HEK293 (cell line): ENCODE results near the gene TAF1D.

Experiments used
- HOXD13 ChIP-seq: sonication (generic); formaldehyde crosslinking; IDR thresholded peaks from 2 replicates; pipeline ENCODE4 v1.8.0; 2022; ENCODE audit warnings: missing genetic modification reagents, borderline replicate concordance
- KLF9 ChIP-seq: fragments of 450-650 bp; formaldehyde crosslinking; IDR thresholded peaks from 2 replicates; pipeline ENCODE4 v1.5.1; 2016; ENCODE audit warnings: missing biosample characterization, missing genetic modification characterization, low read depth
- MYNN ChIP-seq: fragments of 450-650 bp; formaldehyde crosslinking; IDR thresholded peaks from 2 replicates; pipeline ENCODE4 v1.5.1; 2016; ENCODE audit warnings: missing biosample characterization, missing genetic modification characterization, borderline replicate concordance
- OSR2 ChIP-seq: fragments of 450-650 bp; formaldehyde crosslinking; IDR thresholded peaks from 2 replicates; pipeline ENCODE4 v1.5.1; 2016; ENCODE audit warnings: missing biosample characterization, missing genetic modification characterization
- SP3 ChIP-seq: fragments of 450-650 bp; formaldehyde crosslinking; IDR thresholded peaks from 2 replicates; pipeline ENCODE4 v1.5.1; 2016; ENCODE audit warnings: missing biosample characterization, missing genetic modification characterization
- TRIM28 ChIP-seq: IDR thresholded peaks from 2 replicates; pipeline ENCODE4 v1.6.1; 2011; ENCODE audit warnings: low read length, control low read depth, borderline replicate concordance
- ZBTB48 ChIP-seq: fragments of 450-650 bp; formaldehyde crosslinking; IDR thresholded peaks from 2 replicates; pipeline ENCODE4 v1.5.1; 2016; ENCODE audit warnings: missing biosample characterization, missing genetic modification characterization
- ZNF174 ChIP-seq: fragments of 450-650 bp; formaldehyde crosslinking; IDR thresholded peaks from 2 replicates; pipeline ENCODE4 v1.5.0; 2017; ENCODE audit warnings: missing biosample characterization, mild to moderate bottlenecking, missing genetic modification characterization
- ZNF175 ChIP-seq: fragments of 450-650 bp; formaldehyde crosslinking; IDR thresholded peaks from 2 replicates; pipeline ENCODE4 v1.5.1; 2016; ENCODE audit warnings: missing biosample characterization, missing genetic modification characterization
- ZNF324 ChIP-seq: fragments of 450-650 bp; formaldehyde crosslinking; IDR thresholded peaks from 2 replicates; pipeline ENCODE4 v1.5.1; 2016; ENCODE audit warnings: missing biosample characterization, missing genetic modification characterization
- ZNF501 ChIP-seq: fragments of 450-650 bp; formaldehyde crosslinking; IDR thresholded peaks from 2 replicates; pipeline ENCODE4 v1.5.1; 2016; ENCODE audit warnings: missing biosample characterization, missing genetic modification characterization
- ZNF544 ChIP-seq: fragments of 450-650 bp; formaldehyde crosslinking; IDR thresholded peaks from 2 replicates; pipeline ENCODE4 v1.5.0; 2017; ENCODE audit warnings: missing biosample characterization, missing genetic modification characterization
- ZNF555 ChIP-seq: fragments of 450-650 bp; formaldehyde crosslinking; conservative IDR thresholded peaks from 2 replicates; pipeline ENCODE4 v1.5.1; 2017; ENCODE audit warnings: missing biosample characterization, mild to moderate bottlenecking, missing genetic modification characterization, inconsistent platforms
- ZNF560 ChIP-seq: fragments of 450-650 bp; formaldehyde crosslinking; IDR thresholded peaks from 2 replicates; pipeline ENCODE4 v1.5.1; 2017; ENCODE audit warnings: missing biosample characterization, missing genetic modification characterization, borderline replicate concordance
- ZNF571 ChIP-seq: fragments of 450-650 bp; formaldehyde crosslinking; IDR thresholded peaks from 2 replicates; pipeline ENCODE4 v1.5.0; 2017; ENCODE audit warnings: missing biosample characterization, missing genetic modification characterization
- ZNF654 ChIP-seq: fragments of 450-650 bp; formaldehyde crosslinking; IDR thresholded peaks from 2 replicates; pipeline ENCODE4 v1.5.1; 2016; ENCODE audit warnings: low read depth, missing biosample characterization, missing genetic modification characterization
- ZSCAN23 ChIP-seq: fragments of 450-650 bp; formaldehyde crosslinking; IDR thresholded peaks from 2 replicates; pipeline ENCODE4 v1.5.1; 2016; ENCODE audit warnings: missing biosample characterization, missing genetic modification characterization
- TF ChIP-seq, protein P1 (sequence below): fragments of 450-650 bp; formaldehyde crosslinking; IDR thresholded peaks from 2 replicates; pipeline ENCODE4 v1.5.1; 2017; ENCODE audit warnings: missing biosample characterization, missing genetic modification characterization
- TF ChIP-seq, protein P2 (sequence below): fragments of 450-650 bp; formaldehyde crosslinking; IDR thresholded peaks from 2 replicates; pipeline ENCODE4 v1.5.1; 2016; ENCODE audit warnings: missing biosample characterization, missing genetic modification characterization
- TF ChIP-seq, protein P3 (sequence below): fragments of 450-650 bp; formaldehyde crosslinking; IDR thresholded peaks from 2 replicates; pipeline ENCODE4 v1.5.1; 2016; ENCODE audit warnings: missing biosample characterization, missing genetic modification characterization, borderline replicate concordance
- TF ChIP-seq, protein P4 (sequence below): fragments of 450-650 bp; IDR thresholded peaks from 2 replicates; pipeline ENCODE4 v1.5.1; 2018; ENCODE audit warnings: missing biosample characterization, mild to moderate bottlenecking, missing genetic modification characterization
- TF ChIP-seq, protein P5 (sequence below): fragments of 450-650 bp; formaldehyde crosslinking; IDR thresholded peaks from 2 replicates; pipeline ENCODE4 v1.5.1; 2016; ENCODE audit warnings: missing biosample characterization, missing genetic modification characterization
- TF ChIP-seq, protein P6 (sequence below): fragments of 450-650 bp; formaldehyde crosslinking; IDR thresholded peaks from 2 replicates; pipeline ENCODE4 v1.5.1; 2017; ENCODE audit warnings: missing biosample characterization, missing genetic modification characterization

TAF1D gene

DNA sequence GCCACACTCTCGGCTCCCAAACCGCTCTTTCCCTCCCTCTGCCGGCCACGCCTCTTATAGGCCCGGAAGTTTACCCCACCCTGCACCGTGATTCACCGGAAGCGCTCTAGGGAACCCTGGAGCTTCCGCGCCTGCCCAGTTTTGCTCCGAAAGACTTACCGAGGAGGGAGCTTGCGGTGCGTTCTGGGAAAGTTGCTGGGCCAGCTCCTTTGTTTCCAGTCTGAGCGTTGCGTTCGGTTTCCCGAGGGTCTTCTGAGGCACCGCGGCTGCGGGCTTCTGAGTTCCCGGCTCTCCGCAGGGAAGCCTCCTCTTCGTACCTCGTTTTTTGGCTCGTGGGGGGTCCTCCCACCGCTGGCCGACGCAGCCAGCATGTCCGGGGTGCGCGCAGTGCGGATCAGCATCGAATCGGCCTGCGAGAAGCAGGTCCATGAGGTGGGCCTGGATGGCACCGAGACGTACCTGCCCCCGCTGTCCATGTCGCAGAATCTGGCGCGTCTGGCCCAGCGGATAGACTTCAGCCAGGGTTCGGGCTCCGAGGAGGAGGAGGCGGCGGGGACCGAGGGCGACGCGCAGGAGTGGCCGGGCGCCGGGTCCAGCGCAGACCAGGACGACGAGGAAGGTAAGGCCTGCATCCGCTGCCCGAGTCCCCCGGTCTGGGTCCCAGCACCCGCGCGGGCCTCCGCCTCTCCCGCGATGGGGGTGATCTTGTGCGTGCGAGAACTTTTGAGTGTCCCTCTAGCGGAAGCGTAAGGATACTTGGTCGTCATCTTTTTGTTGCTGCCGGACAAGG is 43.0 kb upstream of the TAF1D start, which contains the start of gene MED17 (continued):
- TF ChIP-seq ZNF654 (tag by site-specific recombination) (no peak), ZNF324 (tag by site-specific recombination) (no peak), ZNF501 (tag by site-specific recombination) (peak; percentile 58; the same call in 1 of the 2 replicates), ZNF174 (tag by site-specific recombination) (no peak), ZNF571 (tag by site-specific recombination) (no peak), MYNN (tag by site-specific recombination) (no peak), ZSCAN23 (tag by site-specific recombination) (no peak), ZNF560 (no peak), HOXD13 (no peak), KLF9 (peak; percentile 72), OSR2 (tag by site-specific recombination) (no peak), ZBTB48 (peak; percentile 31; the same call in 1 of the 2 replicates), ZNF555 (tag by site-specific recombination) (no peak), SP3 (tag by site-specific recombination) (peak; percentile 55), TRIM28 (0 out of 2 replicates have a peak, but pooled peaks have one; percentile 9), ZNF175 (tag by site-specific recombination) (no peak), ZNF544 (tag by site-specific recombination) (no peak)
- TF ChIP-seq, protein P1, sequence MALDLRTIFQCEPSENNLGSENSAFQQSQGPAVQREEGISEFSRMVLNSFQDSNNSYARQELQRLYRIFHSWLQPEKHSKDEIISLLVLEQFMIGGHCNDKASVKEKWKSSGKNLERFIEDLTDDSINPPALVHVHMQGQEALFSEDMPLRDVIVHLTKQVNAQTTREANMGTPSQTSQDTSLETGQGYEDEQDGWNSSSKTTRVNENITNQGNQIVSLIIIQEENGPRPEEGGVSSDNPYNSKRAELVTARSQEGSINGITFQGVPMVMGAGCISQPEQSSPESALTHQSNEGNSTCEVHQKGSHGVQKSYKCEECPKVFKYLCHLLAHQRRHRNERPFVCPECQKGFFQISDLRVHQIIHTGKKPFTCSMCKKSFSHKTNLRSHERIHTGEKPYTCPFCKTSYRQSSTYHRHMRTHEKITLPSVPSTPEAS (tag by site-specific recombination) = no peak
- TF ChIP-seq, protein P2, sequence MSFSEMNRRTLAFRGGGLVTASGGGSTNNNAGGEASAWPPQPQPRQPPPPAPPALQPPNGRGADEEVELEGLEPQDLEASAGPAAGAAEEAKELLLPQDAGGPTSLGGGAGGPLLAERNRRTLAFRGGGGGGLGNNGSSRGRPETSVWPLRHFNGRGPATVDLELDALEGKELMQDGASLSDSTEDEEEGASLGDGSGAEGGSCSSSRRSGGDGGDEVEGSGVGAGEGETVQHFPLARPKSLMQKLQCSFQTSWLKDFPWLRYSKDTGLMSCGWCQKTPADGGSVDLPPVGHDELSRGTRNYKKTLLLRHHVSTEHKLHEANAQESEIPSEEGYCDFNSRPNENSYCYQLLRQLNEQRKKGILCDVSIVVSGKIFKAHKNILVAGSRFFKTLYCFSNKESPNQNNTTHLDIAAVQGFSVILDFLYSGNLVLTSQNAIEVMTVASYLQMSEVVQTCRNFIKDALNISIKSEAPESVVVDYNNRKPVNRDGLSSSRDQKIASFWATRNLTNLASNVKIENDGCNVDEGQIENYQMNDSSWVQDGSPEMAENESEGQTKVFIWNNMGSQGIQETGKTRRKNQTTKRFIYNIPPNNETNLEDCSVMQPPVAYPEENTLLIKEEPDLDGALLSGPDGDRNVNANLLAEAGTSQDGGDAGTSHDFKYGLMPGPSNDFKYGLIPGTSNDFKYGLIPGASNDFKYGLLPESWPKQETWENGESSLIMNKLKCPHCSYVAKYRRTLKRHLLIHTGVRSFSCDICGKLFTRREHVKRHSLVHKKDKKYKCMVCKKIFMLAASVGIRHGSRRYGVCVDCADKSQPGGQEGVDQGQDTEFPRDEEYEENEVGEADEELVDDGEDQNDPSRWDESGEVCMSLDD (tag by site-specific recombination) = no peak
- TF ChIP-seq, protein P3, sequence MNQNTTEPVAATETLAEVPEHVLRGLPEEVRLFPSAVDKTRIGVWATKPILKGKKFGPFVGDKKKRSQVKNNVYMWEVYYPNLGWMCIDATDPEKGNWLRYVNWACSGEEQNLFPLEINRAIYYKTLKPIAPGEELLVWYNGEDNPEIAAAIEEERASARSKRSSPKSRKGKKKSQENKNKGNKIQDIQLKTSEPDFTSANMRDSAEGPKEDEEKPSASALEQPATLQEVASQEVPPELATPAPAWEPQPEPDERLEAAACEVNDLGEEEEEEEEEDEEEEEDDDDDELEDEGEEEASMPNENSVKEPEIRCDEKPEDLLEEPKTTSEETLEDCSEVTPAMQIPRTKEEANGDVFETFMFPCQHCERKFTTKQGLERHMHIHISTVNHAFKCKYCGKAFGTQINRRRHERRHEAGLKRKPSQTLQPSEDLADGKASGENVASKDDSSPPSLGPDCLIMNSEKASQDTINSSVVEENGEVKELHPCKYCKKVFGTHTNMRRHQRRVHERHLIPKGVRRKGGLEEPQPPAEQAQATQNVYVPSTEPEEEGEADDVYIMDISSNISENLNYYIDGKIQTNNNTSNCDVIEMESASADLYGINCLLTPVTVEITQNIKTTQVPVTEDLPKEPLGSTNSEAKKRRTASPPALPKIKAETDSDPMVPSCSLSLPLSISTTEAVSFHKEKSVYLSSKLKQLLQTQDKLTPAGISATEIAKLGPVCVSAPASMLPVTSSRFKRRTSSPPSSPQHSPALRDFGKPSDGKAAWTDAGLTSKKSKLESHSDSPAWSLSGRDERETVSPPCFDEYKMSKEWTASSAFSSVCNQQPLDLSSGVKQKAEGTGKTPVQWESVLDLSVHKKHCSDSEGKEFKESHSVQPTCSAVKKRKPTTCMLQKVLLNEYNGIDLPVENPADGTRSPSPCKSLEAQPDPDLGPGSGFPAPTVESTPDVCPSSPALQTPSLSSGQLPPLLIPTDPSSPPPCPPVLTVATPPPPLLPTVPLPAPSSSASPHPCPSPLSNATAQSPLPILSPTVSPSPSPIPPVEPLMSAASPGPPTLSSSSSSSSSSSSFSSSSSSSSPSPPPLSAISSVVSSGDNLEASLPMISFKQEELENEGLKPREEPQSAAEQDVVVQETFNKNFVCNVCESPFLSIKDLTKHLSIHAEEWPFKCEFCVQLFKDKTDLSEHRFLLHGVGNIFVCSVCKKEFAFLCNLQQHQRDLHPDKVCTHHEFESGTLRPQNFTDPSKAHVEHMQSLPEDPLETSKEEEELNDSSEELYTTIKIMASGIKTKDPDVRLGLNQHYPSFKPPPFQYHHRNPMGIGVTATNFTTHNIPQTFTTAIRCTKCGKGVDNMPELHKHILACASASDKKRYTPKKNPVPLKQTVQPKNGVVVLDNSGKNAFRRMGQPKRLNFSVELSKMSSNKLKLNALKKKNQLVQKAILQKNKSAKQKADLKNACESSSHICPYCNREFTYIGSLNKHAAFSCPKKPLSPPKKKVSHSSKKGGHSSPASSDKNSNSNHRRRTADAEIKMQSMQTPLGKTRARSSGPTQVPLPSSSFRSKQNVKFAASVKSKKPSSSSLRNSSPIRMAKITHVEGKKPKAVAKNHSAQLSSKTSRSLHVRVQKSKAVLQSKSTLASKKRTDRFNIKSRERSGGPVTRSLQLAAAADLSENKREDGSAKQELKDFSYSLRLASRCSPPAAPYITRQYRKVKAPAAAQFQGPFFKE = 0 out of 2 replicates have a peak, but pooled peaks have one; percentile 48
- TF ChIP-seq, protein P4, sequence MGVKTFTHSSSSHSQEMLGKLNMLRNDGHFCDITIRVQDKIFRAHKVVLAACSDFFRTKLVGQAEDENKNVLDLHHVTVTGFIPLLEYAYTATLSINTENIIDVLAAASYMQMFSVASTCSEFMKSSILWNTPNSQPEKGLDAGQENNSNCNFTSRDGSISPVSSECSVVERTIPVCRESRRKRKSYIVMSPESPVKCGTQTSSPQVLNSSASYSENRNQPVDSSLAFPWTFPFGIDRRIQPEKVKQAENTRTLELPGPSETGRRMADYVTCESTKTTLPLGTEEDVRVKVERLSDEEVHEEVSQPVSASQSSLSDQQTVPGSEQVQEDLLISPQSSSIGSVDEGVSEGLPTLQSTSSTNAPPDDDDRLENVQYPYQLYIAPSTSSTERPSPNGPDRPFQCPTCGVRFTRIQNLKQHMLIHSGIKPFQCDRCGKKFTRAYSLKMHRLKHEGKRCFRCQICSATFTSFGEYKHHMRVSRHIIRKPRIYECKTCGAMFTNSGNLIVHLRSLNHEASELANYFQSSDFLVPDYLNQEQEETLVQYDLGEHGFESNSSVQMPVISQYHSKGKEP = no peak
- TF ChIP-seq, protein P5, sequence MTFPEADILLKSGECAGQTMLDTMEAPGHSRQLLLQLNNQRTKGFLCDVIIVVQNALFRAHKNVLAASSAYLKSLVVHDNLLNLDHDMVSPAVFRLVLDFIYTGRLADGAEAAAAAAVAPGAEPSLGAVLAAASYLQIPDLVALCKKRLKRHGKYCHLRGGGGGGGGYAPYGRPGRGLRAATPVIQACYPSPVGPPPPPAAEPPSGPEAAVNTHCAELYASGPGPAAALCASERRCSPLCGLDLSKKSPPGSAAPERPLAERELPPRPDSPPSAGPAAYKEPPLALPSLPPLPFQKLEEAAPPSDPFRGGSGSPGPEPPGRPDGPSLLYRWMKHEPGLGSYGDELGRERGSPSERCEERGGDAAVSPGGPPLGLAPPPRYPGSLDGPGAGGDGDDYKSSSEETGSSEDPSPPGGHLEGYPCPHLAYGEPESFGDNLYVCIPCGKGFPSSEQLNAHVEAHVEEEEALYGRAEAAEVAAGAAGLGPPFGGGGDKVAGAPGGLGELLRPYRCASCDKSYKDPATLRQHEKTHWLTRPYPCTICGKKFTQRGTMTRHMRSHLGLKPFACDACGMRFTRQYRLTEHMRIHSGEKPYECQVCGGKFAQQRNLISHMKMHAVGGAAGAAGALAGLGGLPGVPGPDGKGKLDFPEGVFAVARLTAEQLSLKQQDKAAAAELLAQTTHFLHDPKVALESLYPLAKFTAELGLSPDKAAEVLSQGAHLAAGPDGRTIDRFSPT = peak; percentile 40; the same call in 1 of the 2 replicates
- TF ChIP-seq, protein P6, sequence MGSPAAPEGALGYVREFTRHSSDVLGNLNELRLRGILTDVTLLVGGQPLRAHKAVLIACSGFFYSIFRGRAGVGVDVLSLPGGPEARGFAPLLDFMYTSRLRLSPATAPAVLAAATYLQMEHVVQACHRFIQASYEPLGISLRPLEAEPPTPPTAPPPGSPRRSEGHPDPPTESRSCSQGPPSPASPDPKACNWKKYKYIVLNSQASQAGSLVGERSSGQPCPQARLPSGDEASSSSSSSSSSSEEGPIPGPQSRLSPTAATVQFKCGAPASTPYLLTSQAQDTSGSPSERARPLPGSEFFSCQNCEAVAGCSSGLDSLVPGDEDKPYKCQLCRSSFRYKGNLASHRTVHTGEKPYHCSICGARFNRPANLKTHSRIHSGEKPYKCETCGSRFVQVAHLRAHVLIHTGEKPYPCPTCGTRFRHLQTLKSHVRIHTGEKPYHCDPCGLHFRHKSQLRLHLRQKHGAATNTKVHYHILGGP (tag by site-specific recombination) = no peak; the same call in 1 of the 2 replicates
